Choroid plexus epithelial cell (primary cell): ENCODE measurements around the gene PVALB.

Experiments used
- DNase-seq: peaks from one replicate; pipeline ENCODE4 v3.0.0-alpha.2; 2010; ENCODE audit warnings: low read depth
- H3K4me3 ChIP-seq: 2 replicates; pipeline ENCODE4 v1.5.1; 2011; ENCODE audit warnings: low read depth, mild to moderate bottlenecking, control low read depth, low read length, moderate library complexity
- CTCF ChIP-seq: conservative IDR thresholded peaks from 2 replicates; pipeline ENCODE4 v1.5.1; 2011; ENCODE audit warnings: low read depth, mild to moderate bottlenecking, control low read depth, inconsistent platforms, low read length, moderate library complexity

Gene PVALB

DNA sequence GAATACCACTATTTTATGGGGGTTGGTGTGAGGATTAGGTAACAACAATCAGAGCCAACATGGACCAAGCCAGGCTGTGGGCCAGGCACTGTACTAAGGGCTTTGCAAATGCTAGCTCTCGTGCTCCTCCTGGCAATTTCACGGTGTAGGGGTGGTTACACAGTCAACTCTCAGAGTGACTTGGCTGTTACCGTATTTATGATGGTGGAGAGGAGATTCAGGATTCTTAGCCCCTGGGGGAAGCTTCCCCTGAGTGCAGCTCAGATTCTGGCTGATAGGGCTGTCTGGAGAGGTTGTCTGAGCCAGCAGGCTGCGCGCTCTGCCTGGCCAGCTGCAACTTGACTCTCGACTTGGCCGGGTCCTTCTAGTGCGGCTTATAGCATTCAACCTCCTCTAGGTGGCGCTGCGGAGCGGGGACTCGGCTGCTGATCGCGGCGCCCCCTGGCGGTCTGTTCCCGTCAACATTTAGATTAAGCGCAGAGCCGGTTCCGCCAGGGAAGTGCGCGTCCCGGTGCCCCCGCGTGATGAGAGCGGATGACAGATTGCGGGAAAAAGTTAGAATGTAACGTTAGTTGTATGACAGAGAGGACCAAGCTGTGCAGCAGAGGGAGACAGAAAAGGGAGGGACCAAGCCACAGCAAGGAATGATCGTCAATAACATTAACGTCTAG is 39.4 kb upstream of the PVALB start:
- H3K4me3 ChIP-seq = no peak overlapping the region
- TF ChIP-seq CTCF = peak; percentile 100
- DNase-seq = peak; percentile 91

- no peak overlapping the region for H3K4me3 ChIP-seq
- no peak for TF ChIP-seq CTCF
- no peak for DNase-seq
These were observed 38.6 kb upstream of the PVALB start for GRCh38 chr22:36855478-36855877.

GRCh38 chr22:36853407-36854099 is 36.7 kb upstream of the PVALB start:
- peak; percentile 83 for DNase-seq
- peak overlapping the region; percentile 25 for H3K4me3 ChIP-seq
- peak; percentile 92 for TF ChIP-seq CTCF

- H3K4me3 ChIP-seq = no peak overlapping the region
- TF ChIP-seq CTCF = no peak
- no peak for DNase-seq
These were observed 35.5 kb upstream of the PVALB start for GRCh38 chr22:36852056-36852973.

DNA sequence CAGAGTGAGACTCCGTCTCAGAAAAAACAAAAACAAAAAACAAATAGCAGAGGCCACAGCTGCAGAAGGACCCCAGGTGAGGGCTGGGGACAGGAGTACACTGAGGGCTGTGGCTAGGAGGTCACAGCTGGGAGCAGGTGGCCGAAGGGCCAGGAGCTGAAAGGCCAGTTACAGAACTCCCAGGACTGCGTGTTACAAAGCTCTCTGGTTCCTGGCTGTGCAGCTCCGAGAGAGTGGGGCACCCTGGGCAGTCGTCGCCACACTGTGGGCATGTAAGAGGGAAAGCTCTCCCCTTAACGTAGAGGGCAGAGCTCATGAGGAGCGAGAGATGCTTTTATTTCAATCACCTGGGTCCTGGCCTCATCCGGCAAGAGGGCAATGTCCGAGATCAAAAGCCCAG is 33.8 kb upstream of the PVALB start:
- TF ChIP-seq CTCF = no peak
- H3K4me3 ChIP-seq = no peak overlapping the region
- no peak for DNase-seq

DNA sequence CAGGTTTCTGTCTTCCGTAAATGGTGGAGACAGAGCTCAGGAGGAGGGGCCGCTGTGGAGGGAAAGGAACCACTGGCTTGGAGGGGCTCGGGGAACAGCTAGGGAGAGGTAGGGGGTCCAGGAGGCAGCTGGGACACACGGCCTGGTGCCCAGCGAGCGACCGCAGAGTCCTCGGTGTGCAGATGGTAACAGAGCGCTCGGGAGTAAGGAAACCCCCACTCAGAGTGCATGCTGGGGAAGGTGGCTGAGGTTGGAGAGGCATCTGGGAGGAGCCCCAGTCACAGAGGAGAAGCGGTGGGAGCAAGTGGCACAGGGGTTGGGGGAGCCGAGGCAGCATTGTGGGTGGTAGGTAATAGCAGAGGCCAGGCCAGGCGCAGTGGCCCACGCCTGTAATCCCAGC is 33.2 kb upstream of the PVALB start:
- no peak for DNase-seq
- H3K4me3 ChIP-seq = no peak overlapping the region
- TF ChIP-seq CTCF = no peak
